ENCODE data around the gene DYRK3.

GRCh38 chr1:206587904-206588303, 47.4 kb upstream of the DYRK3 start:
- TF ChIP-seq, protein P1, sequence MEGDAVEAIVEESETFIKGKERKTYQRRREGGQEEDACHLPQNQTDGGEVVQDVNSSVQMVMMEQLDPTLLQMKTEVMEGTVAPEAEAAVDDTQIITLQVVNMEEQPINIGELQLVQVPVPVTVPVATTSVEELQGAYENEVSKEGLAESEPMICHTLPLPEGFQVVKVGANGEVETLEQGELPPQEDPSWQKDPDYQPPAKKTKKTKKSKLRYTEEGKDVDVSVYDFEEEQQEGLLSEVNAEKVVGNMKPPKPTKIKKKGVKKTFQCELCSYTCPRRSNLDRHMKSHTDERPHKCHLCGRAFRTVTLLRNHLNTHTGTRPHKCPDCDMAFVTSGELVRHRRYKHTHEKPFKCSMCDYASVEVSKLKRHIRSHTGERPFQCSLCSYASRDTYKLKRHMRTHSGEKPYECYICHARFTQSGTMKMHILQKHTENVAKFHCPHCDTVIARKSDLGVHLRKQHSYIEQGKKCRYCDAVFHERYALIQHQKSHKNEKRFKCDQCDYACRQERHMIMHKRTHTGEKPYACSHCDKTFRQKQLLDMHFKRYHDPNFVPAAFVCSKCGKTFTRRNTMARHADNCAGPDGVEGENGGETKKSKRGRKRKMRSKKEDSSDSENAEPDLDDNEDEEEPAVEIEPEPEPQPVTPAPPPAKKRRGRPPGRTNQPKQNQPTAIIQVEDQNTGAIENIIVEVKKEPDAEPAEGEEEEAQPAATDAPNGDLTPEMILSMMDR (conservative IDR thresholded peaks at IDR 0.05 in 1 of 2, IDR thresholded peaks at IDR 0.05 in 1 of 2; ENCODE audit: low read depth in 1 of 2, low read length in 2 of 2) = no peak
- TF ChIP-seq EZH2 (IDR thresholded peaks at IDR 0.05; ENCODE audit: low read length, missing control alignments) = no peak
